Measurements from ENCODE around the gene WDR49. TPM values are rescaled to one million over a fixed set of nuclear protein-coding genes. Genes with fewer than 3 reads are reported as not detected.

Gene WDR49
- total RNA-seq, 1 experiment from 2014 or later: 1.3 TPM

DNA sequence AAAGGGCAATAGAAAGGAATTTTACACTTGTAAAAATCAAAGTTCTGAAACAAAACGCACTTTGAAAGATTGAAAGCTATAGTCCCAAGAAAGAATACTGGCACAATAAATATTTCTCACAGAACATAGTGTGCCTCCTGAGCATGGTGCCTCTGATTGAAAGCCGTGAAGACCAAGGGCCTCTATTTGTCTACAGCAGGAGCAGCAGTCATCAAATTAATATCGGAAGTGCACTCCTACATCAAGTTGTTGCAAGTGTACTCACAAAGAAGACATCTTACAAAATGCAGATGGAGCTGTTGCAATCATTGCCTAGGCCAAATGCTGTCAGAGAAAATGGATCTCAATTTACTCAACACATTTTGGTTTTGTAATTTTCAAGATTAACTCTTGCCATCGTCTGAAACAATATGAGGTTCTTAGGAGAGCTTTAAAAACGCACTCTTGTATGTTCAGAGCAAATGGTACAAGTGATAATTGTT is 9.2 kb upstream of the WDR49 start:
- H3K4me2 ChIP-seq (ENCODE audit: insufficient read depth, insufficient read length, low read length): no peak overlapping the region
- no peak overlapping the region for H4K8ac ChIP-seq (replicated peaks; ENCODE audit: insufficient read length, low read depth, low read length)

More for the DNA sequence above, 9.2 kb upstream of the WDR49 start:
- Mint-ChIP-seq H3K27me3 (ENCODE audit: low read depth) (peaks cover 3% of the 10 kb centered on the region), H3K9me3 (no peaks in the 10 kb centered on the region), H3K36me3 (ENCODE audit: insufficient read depth in 1 of 3, low read depth in 3 of 3) (peaks cover 0 to 1% (median 0%) of the 10 kb centered on the region in 3 experiments; a peak in 1 of 7 replicates), H3K4me3 (no peak overlapping the region), H3K27ac (peak overlapping the region in 1 of 3 experiments; percentile 72; a peak in 2 of 7 replicates), H3K4me1 (peaks cover 11 to 14% of the 10 kb centered on the region in 2 experiments)
- no peaks in the 10 kb centered on the region for H3K79me2 ChIP-seq (ENCODE audit: insufficient read depth, low read length)
- H3K23me2 ChIP-seq (ENCODE audit: insufficient read length, low read depth, low read length, poor library complexity, severe bottlenecking): no peaks in the 10 kb centered on the region
- H3K18ac ChIP-seq (ENCODE audit: insufficient read length, low read depth, low read length): no peak overlapping the region
- no peak overlapping the region for H2BK12ac ChIP-seq (ENCODE audit: insufficient read length, low read depth, low read length)
- no peak overlapping the region for H2BK20ac ChIP-seq (ENCODE audit: low read depth, low read length, poor library complexity, severe bottlenecking)
- H3K79me1 ChIP-seq (ENCODE audit: insufficient read depth, low read depth, low read length, poor library complexity, severe bottlenecking): no peaks in the 10 kb centered on the region
- no peak overlapping the region for H2BK120ac ChIP-seq (ENCODE audit: low read depth, low read length, poor library complexity, severe bottlenecking)
- H2AK5ac ChIP-seq (ENCODE audit: insufficient read length, low read length): no peak overlapping the region
- no peak overlapping the region for H4K91ac ChIP-seq (ENCODE audit: insufficient read length, low read depth, low read length)
- WGBS (ENCODE audit: extremely low coverage, insufficient read length, low lambda C conversion rate): no CpG with 5 or more reads among the region's 5 CpGs
- no peak overlapping the region for H3K4ac ChIP-seq (ENCODE audit: low read depth, low read length)
- H4K20me1 ChIP-seq (ENCODE audit: control insufficient read depth, insufficient read depth, insufficient read length): no peaks in the 10 kb centered on the region
- no peak overlapping the region for H3K56ac ChIP-seq (ENCODE audit: insufficient read length, low read depth, low read length)
- DNase-seq: no peak
- no peak overlapping the region for H3K9ac ChIP-seq (ENCODE audit: extremely low read depth, insufficient read length, low read length)
- no peak overlapping the region for H3K27ac ChIP-seq (ENCODE audit: insufficient read length, low read depth, low read length)
- TF ChIP-seq, protein P1, sequence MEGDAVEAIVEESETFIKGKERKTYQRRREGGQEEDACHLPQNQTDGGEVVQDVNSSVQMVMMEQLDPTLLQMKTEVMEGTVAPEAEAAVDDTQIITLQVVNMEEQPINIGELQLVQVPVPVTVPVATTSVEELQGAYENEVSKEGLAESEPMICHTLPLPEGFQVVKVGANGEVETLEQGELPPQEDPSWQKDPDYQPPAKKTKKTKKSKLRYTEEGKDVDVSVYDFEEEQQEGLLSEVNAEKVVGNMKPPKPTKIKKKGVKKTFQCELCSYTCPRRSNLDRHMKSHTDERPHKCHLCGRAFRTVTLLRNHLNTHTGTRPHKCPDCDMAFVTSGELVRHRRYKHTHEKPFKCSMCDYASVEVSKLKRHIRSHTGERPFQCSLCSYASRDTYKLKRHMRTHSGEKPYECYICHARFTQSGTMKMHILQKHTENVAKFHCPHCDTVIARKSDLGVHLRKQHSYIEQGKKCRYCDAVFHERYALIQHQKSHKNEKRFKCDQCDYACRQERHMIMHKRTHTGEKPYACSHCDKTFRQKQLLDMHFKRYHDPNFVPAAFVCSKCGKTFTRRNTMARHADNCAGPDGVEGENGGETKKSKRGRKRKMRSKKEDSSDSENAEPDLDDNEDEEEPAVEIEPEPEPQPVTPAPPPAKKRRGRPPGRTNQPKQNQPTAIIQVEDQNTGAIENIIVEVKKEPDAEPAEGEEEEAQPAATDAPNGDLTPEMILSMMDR (conservative IDR thresholded peaks at IDR 0.05): no peak
- no peak overlapping the region for H2BK5ac ChIP-seq (ENCODE audit: insufficient read length, low read length)
- H3K23ac ChIP-seq (ENCODE audit: insufficient read length, low read depth, low read length): no peak overlapping the region
- no peaks in the 10 kb centered on the region for H3K4me1 ChIP-seq (ENCODE audit: insufficient read depth, low read length)
- no peak overlapping the region for H2AFZ ChIP-seq (ENCODE audit: low read length)
- no peaks in the 10 kb centered on the region for H3K27me3 ChIP-seq (ENCODE audit: insufficient read depth, low read length)
- H3T11ph ChIP-seq (ENCODE audit: low read length): no peak overlapping the region
- no peak overlapping the region for H2BK15ac ChIP-seq (ENCODE audit: low read depth, low read length)
- no peaks in the 10 kb centered on the region for H3K9me3 ChIP-seq (ENCODE audit: control insufficient read depth, low read depth, low read length)
- H4K5ac ChIP-seq (ENCODE audit: insufficient read length, low read depth, low read length): no peak overlapping the region
- no peak overlapping the region for H3K14ac ChIP-seq (ENCODE audit: insufficient read depth, low read length)

Measured in H9 (cell line).